C4-2B (cell line): ENCODE measurements around the gene PRKCA.

ENCODE experiments used
- H3K27ac ChIP-seq: fragments of 450-650 bp; 2 replicates; pipeline ENCODE4 v1.5.1; 2017
- ZFX ChIP-seq: fragments of 450-650 bp; IDR thresholded peaks from 2 replicates; pipeline ENCODE4 v1.6.1; 2017
- TF ChIP-seq, protein P1 (sequence below): fragments of 450-650 bp; conservative IDR thresholded peaks from 2 replicates; pipeline ENCODE4 v1.5.1; 2017; ENCODE audit warnings: mild to moderate bottlenecking

Gene PRKCA

DNA sequence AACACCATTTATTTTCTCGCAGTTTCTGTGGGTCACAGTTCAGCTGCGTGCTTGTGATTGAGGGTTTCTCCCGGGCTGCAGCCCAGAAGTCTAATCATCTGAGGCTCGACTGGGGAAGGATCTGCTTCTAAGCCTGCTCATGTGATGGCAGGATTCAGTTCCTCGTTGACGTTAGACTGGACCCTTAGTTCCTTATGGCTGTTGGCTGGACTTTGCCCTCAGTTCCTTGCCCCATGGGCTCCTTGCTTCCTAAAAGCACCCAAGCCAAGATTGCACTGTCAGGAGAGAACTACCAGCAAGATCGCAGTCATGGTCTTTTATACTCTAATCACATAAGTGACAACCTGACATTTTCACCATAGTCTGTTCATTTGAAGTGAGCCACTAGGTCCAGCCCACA, 250.0 kb downstream of the PRKCA start:
- TF ChIP-seq, protein P1, sequence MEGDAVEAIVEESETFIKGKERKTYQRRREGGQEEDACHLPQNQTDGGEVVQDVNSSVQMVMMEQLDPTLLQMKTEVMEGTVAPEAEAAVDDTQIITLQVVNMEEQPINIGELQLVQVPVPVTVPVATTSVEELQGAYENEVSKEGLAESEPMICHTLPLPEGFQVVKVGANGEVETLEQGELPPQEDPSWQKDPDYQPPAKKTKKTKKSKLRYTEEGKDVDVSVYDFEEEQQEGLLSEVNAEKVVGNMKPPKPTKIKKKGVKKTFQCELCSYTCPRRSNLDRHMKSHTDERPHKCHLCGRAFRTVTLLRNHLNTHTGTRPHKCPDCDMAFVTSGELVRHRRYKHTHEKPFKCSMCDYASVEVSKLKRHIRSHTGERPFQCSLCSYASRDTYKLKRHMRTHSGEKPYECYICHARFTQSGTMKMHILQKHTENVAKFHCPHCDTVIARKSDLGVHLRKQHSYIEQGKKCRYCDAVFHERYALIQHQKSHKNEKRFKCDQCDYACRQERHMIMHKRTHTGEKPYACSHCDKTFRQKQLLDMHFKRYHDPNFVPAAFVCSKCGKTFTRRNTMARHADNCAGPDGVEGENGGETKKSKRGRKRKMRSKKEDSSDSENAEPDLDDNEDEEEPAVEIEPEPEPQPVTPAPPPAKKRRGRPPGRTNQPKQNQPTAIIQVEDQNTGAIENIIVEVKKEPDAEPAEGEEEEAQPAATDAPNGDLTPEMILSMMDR = no peak
- TF ChIP-seq ZFX = no peak

DNA sequence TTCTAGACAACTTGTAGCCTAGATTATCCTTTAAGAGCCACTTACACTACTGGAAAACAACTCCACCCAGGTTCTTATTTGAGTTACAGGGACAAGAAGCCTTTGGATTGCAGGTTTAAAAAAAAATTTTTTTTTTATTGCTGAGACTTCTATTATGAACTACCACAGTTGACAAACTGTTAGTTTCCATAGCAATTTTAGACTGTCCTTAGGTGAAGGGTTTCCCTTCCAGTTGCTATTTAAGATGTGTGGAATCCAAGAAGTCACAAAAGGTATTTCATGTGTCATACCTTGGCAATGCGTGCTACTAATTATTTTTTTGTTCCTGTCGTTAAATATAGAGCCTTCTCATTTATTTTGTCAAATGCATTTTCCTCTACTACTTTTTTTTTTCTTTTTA, 253.2 kb downstream of the PRKCA start:
- TF ChIP-seq, protein P1 = no peak
- TF ChIP-seq ZFX = no peak
- no peak overlapping the region for H3K27ac ChIP-seq

More for the DNA sequence above, 250.0 kb downstream of the PRKCA start:
- no peak overlapping the region for H3K27ac ChIP-seq

DNA sequence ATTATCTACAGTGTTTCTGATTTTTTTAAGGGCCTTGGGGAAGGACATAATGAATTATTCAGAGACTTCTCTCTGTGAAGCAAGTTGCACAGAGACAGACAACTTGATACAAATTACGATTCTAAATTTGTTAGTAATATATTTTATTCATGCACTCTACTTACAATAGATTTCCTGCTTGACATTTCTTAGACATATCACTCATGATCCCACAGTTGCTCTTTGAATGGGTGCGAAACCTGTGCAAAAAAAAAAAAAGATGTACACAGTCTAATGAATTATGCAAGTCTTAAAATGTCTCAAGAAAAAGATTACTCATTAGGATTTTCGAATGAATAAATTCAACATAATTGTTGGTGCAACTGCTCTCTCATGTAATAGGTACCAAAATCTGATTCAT, 254.8 kb downstream of the PRKCA start:
- no peak overlapping the region for H3K27ac ChIP-seq
- no peak for TF ChIP-seq ZFX
- TF ChIP-seq, protein P1 = no peak

DNA sequence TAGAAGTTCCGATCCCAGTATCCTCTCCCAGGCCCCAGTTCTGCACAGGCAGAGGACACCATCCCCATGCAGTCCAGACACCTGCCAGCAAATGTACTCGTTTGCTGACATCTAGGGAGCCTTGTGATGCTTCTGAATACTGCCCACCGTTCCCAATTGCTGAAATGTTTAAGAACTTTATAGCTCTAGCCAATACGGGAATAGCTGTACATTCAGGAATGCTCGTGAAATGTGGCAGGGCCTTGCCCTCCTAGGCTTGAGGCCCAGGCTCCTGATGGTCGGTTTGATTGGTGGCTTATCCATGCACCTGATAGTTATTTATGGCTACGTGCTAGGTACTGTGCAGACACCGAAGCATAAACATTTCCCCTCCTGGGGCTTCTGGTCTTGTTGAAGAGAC, 255.5 kb downstream of the PRKCA start:
- TF ChIP-seq ZFX = no peak
- TF ChIP-seq, protein P1 = no peak
- H3K27ac ChIP-seq = no peak overlapping the region

DNA sequence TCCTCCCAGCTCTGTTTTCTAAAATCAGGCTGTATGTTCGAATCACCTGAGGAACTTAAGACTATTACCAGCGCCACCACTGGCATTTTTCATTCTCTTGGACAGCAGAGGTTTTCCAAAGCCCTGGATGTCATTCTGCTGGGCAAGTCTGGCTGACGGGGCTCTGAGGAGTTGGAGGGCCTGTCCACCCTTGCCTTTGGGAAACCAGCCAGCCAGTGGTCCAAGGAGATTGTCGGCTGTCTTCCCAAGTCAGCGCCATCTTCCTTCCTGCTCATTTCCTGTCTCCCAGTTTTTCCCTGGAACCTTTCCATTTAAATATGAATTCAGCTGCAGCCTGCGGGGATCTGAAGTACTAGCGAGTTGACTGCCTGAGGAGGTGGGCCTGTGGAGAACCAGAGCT, 258.3 kb downstream of the PRKCA start:
- H3K27ac ChIP-seq = no peak overlapping the region
- TF ChIP-seq ZFX = no peak
- TF ChIP-seq, protein P1 = no peak

GRCh38 chr17:66562119-66562518, 259.7 kb downstream of the PRKCA start:
- TF ChIP-seq ZFX = no peak
- TF ChIP-seq, protein P1 = no peak
- no peak overlapping the region for H3K27ac ChIP-seq

GRCh38 chr17:66564992-66565465, 262.6 kb downstream of the PRKCA start:
- TF ChIP-seq ZFX = no peak
- TF ChIP-seq, protein P1 = no peak
- H3K27ac ChIP-seq = no peak overlapping the region
